Parathyroid adenoma (tissue), 2 donors: ENCODE results near the gene ADCYAP1R1.

Experiments
- H2AFZ ChIP-seq: fragments of 300-600 bp; sonication (generic); one replicate; pipeline ENCODE4 v1.7.0; 2017; ENCODE audit warnings: antibody characterized with exemption, mild to moderate bottlenecking
- H3K27ac ChIP-seq: fragments of 300-600 bp; sonication (generic); one replicate; pipeline ENCODE4 v1.7.0; 2017
- H3K27me3 ChIP-seq: fragments of 300-600 bp; sonication (generic); one replicate; pipeline ENCODE4 v1.7.0; 2017; ENCODE audit warnings: low read length; ENCODE audit not compliant: control insufficient read depth, insufficient read depth
- H3K36me3 ChIP-seq: fragments of 300-600 bp; sonication (generic); one replicate; pipeline ENCODE4 v1.7.0; 2017; ENCODE audit warnings: low read length; ENCODE audit not compliant: control insufficient read depth, insufficient read depth
- H3K4me1 ChIP-seq: fragments of 300-600 bp; sonication (generic); one replicate; pipeline ENCODE4 v1.7.0; 2017; ENCODE audit warnings: control low read depth
- H3K4me2 ChIP-seq: fragments of 300-600 bp; sonication (generic); one replicate; pipeline ENCODE4 v1.7.0; 2017; ENCODE audit warnings: low read length
- H3K4me3 ChIP-seq: fragments of 300-600 bp; sonication (generic); one replicate; pipeline ENCODE4 v1.7.0; 2017; ENCODE audit warnings: low read depth, low read length
- H3K79me2 ChIP-seq: fragments of 300-600 bp; sonication (generic); one replicate; pipeline ENCODE4 v1.7.0; 2017; ENCODE audit warnings: control low read depth
- H3K9ac ChIP-seq: fragments of 300-600 bp; sonication (generic); one replicate; pipeline ENCODE4 v1.7.0; 2017; ENCODE audit warnings: mild to moderate bottlenecking
- H3K9me3 ChIP-seq: fragments of 300-600 bp; sonication (generic); one replicate; pipeline ENCODE4 v1.7.0; 2017; ENCODE audit warnings: low read length; ENCODE audit not compliant: control insufficient read depth
- CTCF ChIP-seq: fragments of 300-600 bp; sonication (generic); IDR thresholded peaks from one replicate; pipeline ENCODE4 v1.7.0; 2017; ENCODE audit warnings: antibody characterized with exemption, mild to moderate bottlenecking
- donor health status: primary hyperparathyroidism.

Gene ADCYAP1R1

GRCh38 chr7:31051598-31052486, at the start of gene ADCYAP1R1:
Gene ADCYAP1R1 (plus strand): TSS chr7:31052308. CDS start chr7:31063265, 10,957 bp downstream.
- Histone ChIP-seq H3K27ac (no peak within 1 kb of the TSS), H3K4me2 (no peak within 1 kb of the TSS), H2AFZ (no peak within 1 kb of the TSS), H3K36me3 (no peaks in the 10 kb centered on the region), H3K79me2 (no peaks in the 10 kb centered on the region), H3K4me1 (no peaks in the 10 kb centered on the region), H3K4me3 (no peak within 1 kb of the TSS), H3K27me3 (peaks cover 6% of the 10 kb centered on the region), H3K9ac (no peak within 1 kb of the TSS), H3K9me3 (no peaks in the 10 kb centered on the region)
- TF ChIP-seq CTCF: no peak

DNA sequence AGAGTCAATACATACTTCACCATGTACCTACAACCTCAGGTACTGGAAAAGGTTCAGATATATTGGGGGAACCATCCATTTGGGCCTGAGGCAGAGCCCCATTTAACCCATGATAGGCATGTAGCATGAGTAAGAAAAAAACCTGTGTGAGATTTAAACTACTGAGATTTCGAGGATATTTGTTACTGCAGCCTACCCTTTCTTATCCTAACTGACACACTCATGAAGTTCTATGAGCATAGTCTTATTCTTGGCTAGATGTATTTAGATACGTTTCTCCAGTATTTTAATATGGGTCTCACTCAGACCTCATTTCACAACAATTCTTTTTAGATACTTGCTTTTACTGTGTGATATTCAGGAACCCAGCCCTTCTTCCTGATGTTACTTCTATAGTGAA, 49.0 kb upstream of the ADCYAP1R1 start:
- no peak for TF ChIP-seq CTCF
- Histone ChIP-seq H3K36me3 (no peaks in the 10 kb centered on the region), H3K4me3 (no peak overlapping the region), H3K9ac (no peak overlapping the region), H2AFZ (no peak overlapping the region), H3K27ac (no peak overlapping the region), H3K9me3 (no peaks in the 10 kb centered on the region), H3K4me1 (no peaks in the 10 kb centered on the region), H3K4me2 (no peak overlapping the region), H3K27me3 (no peaks in the 10 kb centered on the region), H3K79me2 (no peaks in the 10 kb centered on the region)

- no peak for TF ChIP-seq CTCF
- H3K79me2 ChIP-seq: no peaks in the 10 kb centered on the region
- H2AFZ ChIP-seq: no peak overlapping the region
- H3K27ac ChIP-seq: no peak overlapping the region
- no peaks in the 10 kb centered on the region for H3K27me3 ChIP-seq
- H3K4me3 ChIP-seq: no peak overlapping the region
- no peaks in the 10 kb centered on the region for H3K4me1 ChIP-seq
- H3K9ac ChIP-seq: no peak overlapping the region
- no peaks in the 10 kb centered on the region for H3K9me3 ChIP-seq
- H3K4me2 ChIP-seq: no peak overlapping the region
- no peaks in the 10 kb centered on the region for H3K36me3 ChIP-seq
Observed at GRCh38 chr7:31003721-31004120, 48.4 kb upstream of the ADCYAP1R1 start.

GRCh38 chr7:31004393-31004792, 47.7 kb upstream of the ADCYAP1R1 start:
- Histone ChIP-seq H3K27ac (no peak overlapping the region), H3K4me2 (no peak overlapping the region), H2AFZ (no peak overlapping the region), H3K9ac (no peak overlapping the region), H3K79me2 (no peaks in the 10 kb centered on the region), H3K9me3 (no peaks in the 10 kb centered on the region), H3K27me3 (no peaks in the 10 kb centered on the region), H3K36me3 (no peaks in the 10 kb centered on the region), H3K4me1 (no peaks in the 10 kb centered on the region), H3K4me3 (no peak overlapping the region)
- TF ChIP-seq CTCF: no peak

- no peak overlapping the region for H3K9ac ChIP-seq
- no peaks in the 10 kb centered on the region for H3K4me1 ChIP-seq
- TF ChIP-seq CTCF: no peak
- H3K79me2 ChIP-seq: no peaks in the 10 kb centered on the region
- H2AFZ ChIP-seq: no peak overlapping the region
- H3K36me3 ChIP-seq: no peaks in the 10 kb centered on the region
- H3K9me3 ChIP-seq: no peaks in the 10 kb centered on the region
- no peaks in the 10 kb centered on the region for H3K27me3 ChIP-seq
- H3K27ac ChIP-seq: no peak overlapping the region
- H3K4me3 ChIP-seq: no peak overlapping the region
- H3K4me2 ChIP-seq: no peak overlapping the region
Observed at GRCh38 chr7:31006857-31007256, 45.3 kb upstream of the ADCYAP1R1 start.
